HepG2 (cell line): Measurements from ENCODE around the gene HPCAL1.

Experiments used
- PLSCR1 ChIP-seq: sonication (generic); formaldehyde crosslinking; IDR thresholded peaks from 2 replicates; pipeline ENCODE4 v1.5.0; 2020; ENCODE audit warnings: missing genetic modification reagents, mild to moderate bottlenecking, borderline replicate concordance
- POLR2A ChIP-seq, 2 experiments: IDR thresholded peaks; 2 replicates each; pipeline ENCODE4 v1.6.1; 2011; ENCODE audit warnings: low read depth in 2 of 2, low read length in 2 of 2, mild to moderate bottlenecking in 1 of 2, moderate library complexity in 1 of 2; ENCODE audit not compliant: insufficient read depth in 1 of 2
- PRMT3 ChIP-seq: sonication (generic); formaldehyde crosslinking; IDR thresholded peaks from 2 replicates; pipeline ENCODE4 v1.8.1; 2022; ENCODE audit warnings: low read depth, mild to moderate bottlenecking, moderate library complexity, missing genetic modification reagents, borderline replicate concordance
- ZNF549 ChIP-seq: sonication (generic); formaldehyde crosslinking; IDR thresholded peaks from 2 replicates; pipeline ENCODE4 v1.5.0; 2020; ENCODE audit warnings: missing genetic modification reagents
- ZNF660 ChIP-seq: sonication (generic); formaldehyde crosslinking; IDR thresholded peaks from 2 replicates; pipeline ENCODE4 v1.5.1; 2020; ENCODE audit warnings: mild to moderate bottlenecking, low read depth, missing genetic modification reagents, borderline replicate concordance
- TF ChIP-seq, protein P1 (sequence below): sonication (generic); formaldehyde crosslinking; IDR thresholded peaks from 2 replicates; pipeline ENCODE4 v1.8.0; 2022; ENCODE audit warnings: low read depth, missing genetic modification reagents
- TF ChIP-seq, protein P2 (sequence below): sonication (generic); formaldehyde crosslinking; IDR thresholded peaks from 2 replicates; pipeline ENCODE4 v1.5.0; 2020; ENCODE audit warnings: mild to moderate bottlenecking, missing genetic modification reagents, moderate library complexity

DNA sequence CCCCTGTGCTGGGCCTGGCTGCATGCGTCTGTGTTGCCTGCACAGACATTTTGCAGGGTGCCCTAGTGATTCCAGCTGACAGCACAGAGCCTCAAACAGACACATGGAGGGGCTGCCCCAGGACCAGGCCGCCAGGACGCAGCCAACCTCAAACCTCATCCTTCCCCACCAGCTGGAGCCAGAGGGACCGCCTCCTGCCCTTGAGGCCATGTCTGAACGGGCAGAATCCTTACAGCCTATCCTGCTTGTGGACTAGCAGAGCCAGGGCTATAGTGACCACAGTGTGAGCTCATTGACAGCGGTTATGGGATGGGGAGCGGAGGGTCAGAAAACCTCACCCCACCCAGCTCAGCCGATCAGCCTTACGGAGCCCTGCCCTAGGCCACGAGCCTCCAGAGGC, 123.0 kb downstream of the HPCAL1 start:
- TF ChIP-seq, protein P1, sequence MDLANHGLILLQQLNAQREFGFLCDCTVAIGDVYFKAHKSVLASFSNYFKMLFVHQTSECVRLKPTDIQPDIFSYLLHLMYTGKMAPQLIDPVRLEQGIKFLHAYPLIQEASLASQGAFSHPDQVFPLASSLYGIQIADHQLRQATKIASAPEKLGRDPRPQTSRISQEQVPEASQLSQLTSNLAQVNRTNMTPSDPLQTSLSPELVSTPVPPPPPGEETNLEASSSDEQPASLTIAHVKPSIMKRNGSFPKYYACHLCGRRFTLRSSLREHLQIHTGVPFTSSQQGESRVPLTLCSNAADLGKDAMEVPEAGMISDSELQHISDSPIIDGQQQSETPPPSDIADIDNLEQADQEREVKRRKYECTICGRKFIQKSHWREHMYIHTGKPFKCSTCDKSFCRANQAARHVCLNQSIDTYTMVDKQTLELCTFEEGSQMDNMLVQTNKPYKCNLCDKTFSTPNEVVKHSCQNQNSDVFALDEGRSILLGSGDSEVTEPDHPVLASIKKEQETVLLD (CRISPR knock-in tag): no peak
- TF ChIP-seq ZNF660 (CRISPR knock-in tag) (no peak), POLR2A (IDR thresholded peaks at IDR 0.05; ENCODE audit: insufficient read depth in 1 of 2, low read depth in 2 of 2, low read length in 2 of 2) (no peak), ZNF549 (CRISPR knock-in tag) (no peak), PLSCR1 (no peak), PRMT3 (CRISPR knock-in tag) (no peak)
- TF ChIP-seq, protein P2, sequence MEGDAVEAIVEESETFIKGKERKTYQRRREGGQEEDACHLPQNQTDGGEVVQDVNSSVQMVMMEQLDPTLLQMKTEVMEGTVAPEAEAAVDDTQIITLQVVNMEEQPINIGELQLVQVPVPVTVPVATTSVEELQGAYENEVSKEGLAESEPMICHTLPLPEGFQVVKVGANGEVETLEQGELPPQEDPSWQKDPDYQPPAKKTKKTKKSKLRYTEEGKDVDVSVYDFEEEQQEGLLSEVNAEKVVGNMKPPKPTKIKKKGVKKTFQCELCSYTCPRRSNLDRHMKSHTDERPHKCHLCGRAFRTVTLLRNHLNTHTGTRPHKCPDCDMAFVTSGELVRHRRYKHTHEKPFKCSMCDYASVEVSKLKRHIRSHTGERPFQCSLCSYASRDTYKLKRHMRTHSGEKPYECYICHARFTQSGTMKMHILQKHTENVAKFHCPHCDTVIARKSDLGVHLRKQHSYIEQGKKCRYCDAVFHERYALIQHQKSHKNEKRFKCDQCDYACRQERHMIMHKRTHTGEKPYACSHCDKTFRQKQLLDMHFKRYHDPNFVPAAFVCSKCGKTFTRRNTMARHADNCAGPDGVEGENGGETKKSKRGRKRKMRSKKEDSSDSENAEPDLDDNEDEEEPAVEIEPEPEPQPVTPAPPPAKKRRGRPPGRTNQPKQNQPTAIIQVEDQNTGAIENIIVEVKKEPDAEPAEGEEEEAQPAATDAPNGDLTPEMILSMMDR: no peak
